Activated CD8-positive, alpha-beta memory T cell treated with anti-CD3 and anti-CD28 coated beads, Interleukin-2, amount 50 U/mL, for 48 hours (primary cell): ENCODE data around the gene KRTAP26-1.

Source experiments
- DNase-seq: peaks from one replicate; pipeline ENCODE4 v3.0.0-alpha.2; 2020

The KRTAP26-1 gene

GRCh38 chr21:30320215-30320614 lies at the start of gene KRTAP26-1:
Gene KRTAP26-1 (minus strand): TSS chr21:30320315. CDS start chr21:30320035, 280 bp downstream.
- DNase-seq = no peak

- no peak for DNase-seq
These were observed 35.8 kb upstream of the KRTAP26-1 start for GRCh38 chr21:30355906-30356305.

- DNase-seq = no peak
These were observed 34.3 kb upstream of the KRTAP26-1 start for GRCh38 chr21:30354308-30355005.

GRCh38 chr21:30351534-30351933 lies 31.4 kb upstream of the KRTAP26-1 start:
- no peak for DNase-seq

- no peak for DNase-seq
These were observed 29.5 kb upstream of the KRTAP26-1 start for GRCh38 chr21:30349572-30349971.

- DNase-seq = no peak
These were observed 28.4 kb upstream of the KRTAP26-1 start, which contains the start of gene KRTAP23-1 for GRCh38 chr21:30348506-30348905. Gene KRTAP23-1 (minus strand): TSS chr21:30348606. CDS start chr21:30348606, 0 bp downstream.

GRCh38 chr21:30345014-30345413 lies 24.9 kb upstream of the KRTAP26-1 start:
- no peak for DNase-seq

GRCh38 chr21:30340714-30341573 lies 20.8 kb upstream of the KRTAP26-1 start:
- DNase-seq = no peak

- no peak for DNase-seq
These were observed 18.6 kb upstream of the KRTAP26-1 start for GRCh38 chr21:30338717-30339116.

- no peak for DNase-seq
These were observed 17.7 kb upstream of the KRTAP26-1 start for GRCh38 chr21:30337772-30338171.

GRCh38 chr21:30337276-30337744 lies 17.2 kb upstream of the KRTAP26-1 start, which contains the start of gene KRTAP27-1:
Gene KRTAP27-1 (minus strand): TSS chr21:30337694. CDS start chr21:30337668, 26 bp downstream.
- DNase-seq = no peak

- no peak for DNase-seq
These were observed 16.5 kb upstream of the KRTAP26-1 start for GRCh38 chr21:30336596-30336995.

GRCh38 chr21:30333736-30334135 lies 13.6 kb upstream of the KRTAP26-1 start:
- DNase-seq = no peak

- DNase-seq = no peak
These were observed 12.6 kb upstream of the KRTAP26-1 start for GRCh38 chr21:30332681-30333080.

- no peak for DNase-seq
These were observed 9.2 kb upstream of the KRTAP26-1 start for GRCh38 chr21:30329203-30329875.

- no peak for DNase-seq
These were observed 6.3 kb upstream of the KRTAP26-1 start for GRCh38 chr21:30326390-30326789.

GRCh38 chr21:30315701-30316100 lies 4.4 kb downstream of the KRTAP26-1 start:
- DNase-seq = no peak

GRCh38 chr21:30306884-30307283 lies 13.2 kb downstream of the KRTAP26-1 start:
- no peak for DNase-seq

- DNase-seq = no peak
These were observed 15.0 kb downstream of the KRTAP26-1 start for GRCh38 chr21:30305136-30305535.

- no peak for DNase-seq
These were observed 30.9 kb downstream of the KRTAP26-1 start, which contains the start of gene KRTAP25-1 for GRCh38 chr21:30289215-30289614. Gene KRTAP25-1 (minus strand): TSS chr21:30289514. CDS start chr21:30289490, 24 bp downstream.

- DNase-seq = no peak
These were observed 37.3 kb downstream of the KRTAP26-1 start, which contains the start of gene KRTAP24-1 for GRCh38 chr21:30282850-30283249. Gene KRTAP24-1 (minus strand): TSS chr21:30282950. CDS start chr21:30282932, 18 bp downstream.

- DNase-seq = no peak
These were observed 48.5 kb downstream of the KRTAP26-1 start for GRCh38 chr21:30271611-30272010.

- DNase-seq = no peak
These were observed 49.0 kb downstream of the KRTAP26-1 start for GRCh38 chr21:30271156-30271555.
